Activated CD4-positive, alpha-beta T cell treated with anti-CD3 and anti-CD28 coated beads for 36 hours (primary cell): Measurements from ENCODE around the gene HRC. TPM values are rescaled to one million over a fixed set of nuclear protein-coding genes. Genes with fewer than 3 reads are reported as not detected.
A peak's percentile ranks its signal among the peaks of the same experiment; 100 is the strongest.

Source experiments
- ATAC-seq: fragments of 200-7000 bp; cut with Tn5 transposase; one replicate; pipeline ENCODE4 v1.10.0; 2021; ENCODE audit warnings: mild to moderate bottlenecking, moderate library complexity
- CTCF ChIA-PET: fragments of 350-600 bp; sonication (Branson Sonifier 250); formaldehyde crosslinking; loops from one replicate; lab custom pipeline; 2021; ENCODE audit warnings: antibody characterized with exemption; lab: Charles Lee
- POLR2A ChIA-PET: fragments of 350-600 bp; sonication (Branson Sonifier 250); formaldehyde crosslinking; loops from one replicate; lab custom pipeline; 2021; ENCODE audit warnings: antibody characterized with exemption, inconsistent platforms; lab: Charles Lee
- DNase-seq: peaks from one replicate; pipeline ENCODE4 v3.0.0-alpha.2; 2020
- H3K27ac Mint-ChIP-seq: one replicate; pipeline ENCODE4 v1.8.0; 2021; ENCODE audit warnings: mixed read lengths
- H3K27me3 Mint-ChIP-seq: one replicate; pipeline ENCODE4 v1.8.0; 2021; ENCODE audit warnings: mixed read lengths
- H3K36me3 Mint-ChIP-seq: one replicate; pipeline ENCODE4 v1.8.0; 2021; ENCODE audit warnings: low read depth, mixed read lengths
- H3K4me1 Mint-ChIP-seq: one replicate; pipeline ENCODE4 v1.8.0; 2021; ENCODE audit warnings: mixed read lengths
- H3K4me3 Mint-ChIP-seq: one replicate; pipeline ENCODE4 v1.8.0; 2021; ENCODE audit warnings: mild to moderate bottlenecking, moderate library complexity, mixed read lengths
- H3K9me3 Mint-ChIP-seq: one replicate; pipeline ENCODE4 v1.8.0; 2021; ENCODE audit warnings: low read depth, mixed read lengths
- intact Hi-C, 2 experiments: fragments of 100-400 bp; cut with DNase I in 1 of 2; cut with micrococcal nuclease in 1 of 2; formaldehyde crosslinking; loops; one replicate each; pipeline versions ENCODE4 v1.14.2 to v1.15.1; 2022 to 2024; cut with DNase I, micrococcal nuclease
- total RNA-seq, 2 experiments: library from RNA; stranded (reverse); gene quantifications; one replicate each; pipeline ENCODE4 v1.2.3, GENCODE V29; 2021

The HRC gene
- total RNA-seq, 2 experiments from 2014 or later = not detected

GRCh38 chr19:49114630-49115363 lies 40.4 kb downstream of the HRC start:
- ChIA-PET POLR2A (interaction anchor here (0.7 to 1.1 kb wide), 3 partner anchors 10 to 22 kb away, joined by 3 read pairs; no protein-coding TSS in a partner anchor), CTCF (interaction anchor here (0.6 to 2.4 kb wide), 14 partner anchors 9 to 121 kb away, joined by 3 to 28 read pairs (median 3); partner anchors contain the start of gene RUVBL2)
- peaks cover 29% of the 10 kb centered on the region for H3K4me1 Mint-ChIP-seq
- ATAC-seq = no peak
- peak; percentile 77 for DNase-seq
- no peaks in the 10 kb centered on the region for H3K9me3 Mint-ChIP-seq
- H3K36me3 Mint-ChIP-seq = peaks cover 2% of the 10 kb centered on the region
- no peak overlapping the region for H3K27ac Mint-ChIP-seq
- H3K27me3 Mint-ChIP-seq = no peaks in the 10 kb centered on the region
- H3K4me3 Mint-ChIP-seq = peak overlapping the region; percentile 72
- intact Hi-C loops = loop anchor here in 1 of 2 experiments (1.0 to 2.0 kb wide), 4 partner anchors 14 to 58 kb away; partner anchors contain the start of genes CGB7 and SNRNP70

DNA sequence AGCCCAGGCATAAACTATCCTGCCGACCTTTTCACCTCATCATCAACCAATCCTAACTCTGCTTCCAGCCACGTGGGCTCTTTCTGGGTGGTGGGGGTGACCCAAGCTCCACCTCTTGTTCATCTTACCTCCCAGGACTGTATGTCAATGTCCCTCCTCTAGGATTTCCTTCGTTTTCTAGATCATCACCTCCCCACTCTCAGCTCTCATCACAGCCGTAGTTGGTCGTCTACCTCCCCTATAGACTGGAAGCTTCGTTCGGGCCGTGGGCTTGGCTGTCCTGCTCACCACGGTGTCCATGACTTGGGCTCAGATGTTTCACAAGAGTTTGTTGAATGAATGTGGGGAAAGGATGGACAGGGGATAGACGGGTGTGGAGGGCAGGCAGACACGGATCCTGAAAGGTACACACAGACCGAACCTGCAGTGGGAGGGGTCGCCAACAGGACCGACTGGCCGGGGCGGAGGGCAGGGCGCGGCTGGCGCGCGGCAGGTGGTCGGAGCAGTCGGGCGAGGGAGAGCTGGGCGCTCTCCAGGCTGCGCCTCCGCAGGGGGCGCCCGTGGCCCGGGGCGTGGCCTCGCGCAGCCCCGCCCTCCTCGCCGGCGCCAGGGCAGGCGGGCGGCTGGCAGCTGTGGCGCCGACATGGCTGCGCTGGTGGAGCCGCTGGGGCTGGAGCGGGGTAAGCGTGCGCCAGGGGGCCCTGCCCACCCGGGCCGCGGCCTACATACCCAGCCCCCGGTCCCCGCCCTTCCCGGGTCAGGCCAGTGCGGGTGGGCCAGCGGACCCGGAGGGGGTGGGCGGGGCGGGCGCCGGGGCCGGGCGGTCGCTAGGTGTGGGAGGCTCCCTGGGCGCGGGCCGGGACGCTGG lies 41.2 kb downstream of the HRC start, which contains the start of gene LIN7B:
TSS of gene LIN7B (plus strand) at position 609 of the 868 bp plus-strand sequence. CDS start at position 644, 35 bp downstream.
- no peaks in the 10 kb centered on the region for H3K9me3 Mint-ChIP-seq
- intact Hi-C loops = loop anchor here in 1 of 2 experiments (1.0 to 2.0 kb wide), 4 partner anchors 14 to 57 kb away; partner anchors contain the start of genes CGB7 and SNRNP70
- peak; percentile 76 for ATAC-seq
- no peaks in the 10 kb centered on the region for H3K27me3 Mint-ChIP-seq
- POLR2A ChIA-PET = interaction anchor here (0.7 to 1.1 kb wide), 3 partner anchors 9 to 21 kb away, joined by 3 read pairs; no protein-coding TSS in a partner anchor
- H3K4me1 Mint-ChIP-seq = peaks cover 29% of the 10 kb centered on the region
- CTCF ChIA-PET = interaction anchor here (0.6 to 2.4 kb wide), 22 partner anchors 8 to 338 kb away, joined by 3 to 28 read pairs (median 4); partner anchors contain the start of genes PIH1D1 and RUVBL2
- DNase-seq = peak; percentile 85
- peaks cover 2% of the 10 kb centered on the region for H3K36me3 Mint-ChIP-seq
- H3K27ac Mint-ChIP-seq = peak within 1 kb of the TSS; percentile 13
- peak within 1 kb of the TSS; percentile 76 for H3K4me3 Mint-ChIP-seq

- ATAC-seq (no peak), DNase-seq (no peak)
- intact Hi-C loops = no loop called here
- ChIA-PET CTCF (interaction anchor here (0.9 kb wide), 1 partner anchor 14 kb away, joined by 5 read pairs; no protein-coding TSS in a partner anchor), POLR2A (no interaction called here)
- H3K4me3 Mint-ChIP-seq = no peak overlapping the region
- H3K4me1 Mint-ChIP-seq = peaks cover 16% of the 10 kb centered on the region
- no peak overlapping the region for H3K27ac Mint-ChIP-seq
- H3K9me3 Mint-ChIP-seq = no peaks in the 10 kb centered on the region
- H3K27me3 Mint-ChIP-seq = no peaks in the 10 kb centered on the region
- H3K36me3 Mint-ChIP-seq = peaks cover 22% of the 10 kb centered on the region
Observed at GRCh38 chr19:49111218-49111998, 43.8 kb downstream of the HRC start.

DNA sequence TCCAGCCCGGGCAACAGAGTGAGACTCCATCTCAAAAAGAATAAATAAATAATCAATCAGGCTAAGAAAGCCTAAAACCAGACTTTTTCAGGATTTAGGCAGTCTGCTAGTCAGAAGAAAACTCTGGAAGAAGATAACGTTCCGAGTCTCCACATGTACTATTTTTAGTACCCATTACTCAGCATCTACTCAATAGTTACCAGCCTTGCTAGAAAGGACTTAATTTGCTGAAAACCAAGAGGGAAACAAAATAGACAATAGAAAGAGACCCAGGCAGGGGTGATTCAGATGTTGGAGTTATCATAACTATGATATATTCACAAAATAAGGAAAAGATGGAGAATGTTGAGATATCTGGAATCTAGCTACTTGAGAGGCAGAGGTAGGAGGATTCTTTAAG lies 44.6 kb downstream of the HRC start:
- H3K36me3 Mint-ChIP-seq = peaks cover 26% of the 10 kb centered on the region
- POLR2A ChIA-PET = interaction anchor here (0.6 to 0.7 kb wide), 2 partner anchors 61 to 92 kb away, joined by 3 to 8 read pairs; no protein-coding TSS in a partner anchor
- intact Hi-C loops = no loop called here
- H3K27ac Mint-ChIP-seq = no peak overlapping the region
- DNase-seq = no peak
- H3K27me3 Mint-ChIP-seq = no peaks in the 10 kb centered on the region
- ATAC-seq = no peak
- no peaks in the 10 kb centered on the region for H3K9me3 Mint-ChIP-seq
- no peak overlapping the region for H3K4me3 Mint-ChIP-seq
- peaks cover 16% of the 10 kb centered on the region for H3K4me1 Mint-ChIP-seq
- CTCF ChIA-PET = interaction anchor here (0.7 to 1.4 kb wide), 2 partner anchors 13 kb away, joined by 3 to 9 read pairs; no protein-coding TSS in a partner anchor

GRCh38 chr19:49109569-49110233 lies 45.5 kb downstream of the HRC start:
- Mint-ChIP-seq H3K9me3 (no peaks in the 10 kb centered on the region), H3K27me3 (no peaks in the 10 kb centered on the region), H3K27ac (no peak overlapping the region), H3K36me3 (peaks cover 31% of the 10 kb centered on the region), H3K4me3 (no peak overlapping the region), H3K4me1 (peaks cover 13% of the 10 kb centered on the region)
- DNase-seq = no peak
- ChIA-PET CTCF (interaction anchor here (1.2 to 1.6 kb wide), 3 partner anchors 10 to 101 kb away, joined by 3 to 9 read pairs (median 4); no protein-coding TSS in a partner anchor), POLR2A (no interaction called here)
- no peak for ATAC-seq
- intact Hi-C loops = no loop called here

DNA sequence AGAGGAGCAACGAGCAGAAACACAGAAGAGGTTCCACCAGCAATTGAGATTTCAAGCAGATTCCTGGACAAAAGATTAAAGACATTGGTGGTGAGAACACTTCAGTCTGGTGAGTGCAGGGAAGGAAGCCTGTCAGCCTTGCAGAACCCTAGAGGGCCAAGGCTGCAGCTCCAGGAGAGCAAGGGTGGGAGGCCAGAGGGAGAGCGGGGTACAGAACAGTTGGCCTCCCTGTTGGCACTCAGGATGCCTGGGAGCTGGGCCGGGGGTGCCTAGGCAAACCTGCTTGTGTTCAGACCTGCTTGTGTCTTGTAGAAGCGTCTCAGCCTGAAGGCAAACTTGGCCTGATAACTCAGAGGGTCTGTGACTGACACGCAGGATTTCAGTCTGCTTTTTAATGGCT lies 46.1 kb downstream of the HRC start:
- peaks cover 34% of the 10 kb centered on the region for H3K36me3 Mint-ChIP-seq
- H3K9me3 Mint-ChIP-seq = no peaks in the 10 kb centered on the region
- no peak overlapping the region for H3K27ac Mint-ChIP-seq
- DNase-seq (no peak), ATAC-seq (no peak)
- ChIA-PET CTCF (interaction anchor here (1.2 to 1.6 kb wide), 3 partner anchors 10 to 101 kb away, joined by 3 to 5 read pairs (median 4); no protein-coding TSS in a partner anchor), POLR2A (no interaction called here)
- no peak overlapping the region for H3K4me3 Mint-ChIP-seq
- no peaks in the 10 kb centered on the region for H3K27me3 Mint-ChIP-seq
- peaks cover 13% of the 10 kb centered on the region for H3K4me1 Mint-ChIP-seq
- intact Hi-C loops = no loop called here

GRCh38 chr19:49107625-49108459 lies 47.4 kb downstream of the HRC start:
- peaks cover 34% of the 10 kb centered on the region for H3K36me3 Mint-ChIP-seq
- H3K4me1 Mint-ChIP-seq = peaks cover 4% of the 10 kb centered on the region
- DNase-seq (no peak), ATAC-seq (no peak)
- CTCF ChIA-PET = interaction anchor here (1.2 kb wide), 1 partner anchor 10 kb away, joined by 5 read pairs; no protein-coding TSS in a partner anchor
- POLR2A ChIA-PET = no interaction called here
- no peaks in the 10 kb centered on the region for H3K27me3 Mint-ChIP-seq
- no peak overlapping the region for H3K27ac Mint-ChIP-seq
- H3K9me3 Mint-ChIP-seq = no peaks in the 10 kb centered on the region
- intact Hi-C loops = no loop called here
- no peak overlapping the region for H3K4me3 Mint-ChIP-seq

GRCh38 chr19:49106648-49107135 lies 48.5 kb downstream of the HRC start:
- CTCF ChIA-PET = interaction anchor here (0.6 to 3.0 kb wide), 13 partner anchors 8 to 378 kb away, joined by 3 to 49 read pairs (median 3); partner anchors contain the start of gene LIN7B
- H3K9me3 Mint-ChIP-seq = no peaks in the 10 kb centered on the region

DNA sequence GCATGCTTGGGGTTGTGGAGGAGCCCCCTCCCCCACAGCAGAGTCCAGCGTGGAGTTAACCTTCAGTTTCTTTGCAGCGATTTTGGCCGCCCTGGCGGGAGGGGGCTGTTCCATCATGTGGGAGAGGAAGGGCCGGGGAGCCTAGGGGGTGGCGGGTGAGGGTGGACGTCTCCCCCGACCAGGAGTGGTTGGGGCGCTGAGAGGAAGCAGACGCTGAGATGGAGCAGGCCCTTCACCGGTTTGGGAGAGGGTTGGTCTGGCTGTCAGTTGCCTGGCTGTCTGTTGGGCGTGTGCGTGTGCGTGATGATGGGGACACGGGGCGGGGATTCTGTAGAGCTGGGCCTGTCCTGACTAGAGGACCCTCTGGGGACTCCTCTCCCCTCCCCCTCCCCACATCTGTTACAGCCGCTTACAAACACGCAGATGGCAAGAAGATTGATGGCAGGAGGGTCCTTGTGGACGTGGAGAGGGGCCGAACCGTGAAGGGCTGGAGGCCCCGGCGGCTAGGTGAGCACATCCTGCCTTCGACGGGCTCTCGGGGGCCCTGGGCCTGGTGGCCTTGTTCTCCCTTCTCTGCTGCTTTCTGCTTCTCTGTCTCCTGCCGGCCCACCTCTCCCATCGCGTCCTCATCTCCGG lies 50.8 kb downstream of the HRC start:
- peaks cover 2% of the 10 kb centered on the region for H3K4me1 Mint-ChIP-seq
- no peaks in the 10 kb centered on the region for H3K27me3 Mint-ChIP-seq
- intact Hi-C loops = no loop called here
- POLR2A ChIA-PET = interaction anchor here (0.6 to 1.3 kb wide), 2 partner anchors 10 to 128 kb away, joined by 3 to 6 read pairs; partner anchors contain the start of gene LIN7B
- no peaks in the 10 kb centered on the region for H3K9me3 Mint-ChIP-seq
- H3K36me3 Mint-ChIP-seq = peaks cover 54% of the 10 kb centered on the region
- ATAC-seq (no peak), DNase-seq (no peak)
- H3K27ac Mint-ChIP-seq = no peak overlapping the region
- H3K4me3 Mint-ChIP-seq = no peak overlapping the region
- CTCF ChIA-PET = interaction anchor here (0.9 to 3.0 kb wide), 4 partner anchors 8 to 37 kb away, joined by 3 to 49 read pairs (median 13); partner anchors contain the start of gene LIN7B

More at GRCh38 chr19:49106648-49107135, 48.5 kb downstream of the HRC start:
- DNase-seq (peak; percentile 82), ATAC-seq (peak; percentile 84)
- peaks cover 4% of the 10 kb centered on the region for H3K4me1 Mint-ChIP-seq
- no peak overlapping the region for H3K4me3 Mint-ChIP-seq
- H3K27me3 Mint-ChIP-seq = no peaks in the 10 kb centered on the region
- H3K27ac Mint-ChIP-seq = no peak overlapping the region
- peaks cover 39% of the 10 kb centered on the region for H3K36me3 Mint-ChIP-seq
- intact Hi-C loops = no loop called here
- POLR2A ChIA-PET = interaction anchor here (0.5 to 1.4 kb wide), 2 partner anchors 9 to 1424 kb away, joined by 3 to 5 read pairs; no protein-coding TSS in a partner anchor
